T-helper 9 cell (primary cell): Measurements from ENCODE around the gene ATP2A3.

Experiments
- DNase-seq: peaks from one replicate; pipeline ENCODE4 v3.0.0-alpha.2; 2020

The ATP2A3 gene

GRCh38 chr17:3888343-3889171, 75.7 kb downstream of the ATP2A3 start:
- DNase-seq = no peak

- no peak for DNase-seq
Observed at GRCh38 chr17:3887804-3888203, 76.4 kb downstream of the ATP2A3 start.

DNA sequence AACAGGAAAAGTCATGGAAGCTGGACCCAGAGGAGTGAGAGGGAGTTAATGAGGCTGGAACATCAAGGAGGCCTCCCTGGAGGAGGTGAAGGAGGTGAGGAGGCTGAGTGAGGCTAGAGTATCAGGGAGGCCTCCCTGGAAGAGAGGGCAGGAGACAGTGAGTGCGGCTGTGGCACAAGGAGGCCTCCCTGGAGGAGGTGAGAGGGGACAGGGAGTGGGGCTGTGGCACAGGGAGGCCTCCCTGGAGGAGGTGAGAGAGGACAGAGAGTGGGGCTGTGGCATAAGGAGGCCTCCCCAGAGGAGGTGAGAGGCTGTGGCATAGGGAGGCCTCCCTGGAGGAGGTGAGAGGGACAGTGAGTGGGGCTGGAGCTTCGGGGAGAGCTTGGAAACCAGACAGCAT, 76.8 kb downstream of the ATP2A3 start:
- DNase-seq = no peak

DNA sequence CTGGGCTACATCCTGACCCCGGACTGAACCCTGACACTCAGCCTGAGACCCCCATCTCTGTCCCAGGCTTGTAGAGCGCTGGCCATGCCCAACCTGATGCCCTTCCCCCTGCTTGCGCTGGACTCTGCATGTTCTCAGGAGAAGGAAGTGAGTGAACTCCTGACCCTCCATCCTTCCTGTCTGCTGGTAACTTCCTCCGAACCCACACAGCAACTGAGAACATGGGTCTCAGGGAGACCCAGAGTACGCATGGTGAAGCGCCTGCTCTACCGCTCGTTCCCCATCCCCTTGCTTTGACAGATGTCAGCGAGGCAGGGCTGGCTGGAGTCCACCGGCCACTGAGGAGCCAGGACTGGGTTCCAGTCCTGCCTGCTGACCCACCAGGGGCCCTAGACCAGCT, 77.5 kb downstream of the ATP2A3 start:
- DNase-seq = no peak

DNA sequence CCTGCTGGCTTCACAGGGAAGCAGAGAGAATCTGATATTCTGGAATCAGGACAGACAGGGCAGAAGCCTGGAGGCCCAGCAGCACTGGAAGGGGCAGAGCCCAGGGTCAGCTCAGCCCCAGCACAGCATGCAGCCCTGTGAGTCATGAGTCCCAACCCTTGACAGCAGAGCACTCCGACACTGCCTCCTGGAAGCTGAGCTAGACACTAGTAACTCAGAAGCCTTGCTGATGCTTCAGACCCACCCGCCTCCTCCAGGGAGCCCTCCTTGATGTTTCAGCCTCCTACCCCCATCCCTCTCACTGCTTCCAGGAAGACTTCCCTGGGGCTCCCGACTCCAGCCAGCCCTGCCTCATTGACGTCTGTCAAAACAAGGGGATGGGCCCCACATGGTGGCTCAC, 78.3 kb downstream of the ATP2A3 start:
- no peak for DNase-seq

DNA sequence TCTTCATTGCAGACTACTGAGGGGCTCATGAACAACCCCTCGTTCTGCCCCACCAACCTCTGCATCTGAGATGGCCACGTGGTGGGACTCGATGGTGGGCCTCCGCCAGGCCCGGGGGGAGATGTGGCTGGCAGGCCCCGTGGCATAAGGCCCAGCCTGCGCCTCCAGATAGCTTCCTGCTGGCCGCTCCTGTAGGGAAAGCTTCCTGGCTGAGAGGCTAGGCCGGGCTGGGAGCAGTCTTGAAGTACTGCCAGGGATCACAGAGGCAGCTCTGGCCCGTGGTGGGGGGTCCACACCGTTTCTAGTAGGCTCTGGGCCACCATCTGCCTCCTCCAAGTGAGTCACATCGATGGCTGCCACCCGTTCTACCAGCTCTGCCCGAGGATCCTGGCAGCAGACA, 79.0 kb downstream of the ATP2A3 start:
- no peak for DNase-seq

- no peak for DNase-seq
Observed at GRCh38 chr17:3884188-3884587, 80.0 kb downstream of the ATP2A3 start.

GRCh38 chr17:3882276-3882675, 82.0 kb downstream of the ATP2A3 start:
- no peak for DNase-seq

DNA sequence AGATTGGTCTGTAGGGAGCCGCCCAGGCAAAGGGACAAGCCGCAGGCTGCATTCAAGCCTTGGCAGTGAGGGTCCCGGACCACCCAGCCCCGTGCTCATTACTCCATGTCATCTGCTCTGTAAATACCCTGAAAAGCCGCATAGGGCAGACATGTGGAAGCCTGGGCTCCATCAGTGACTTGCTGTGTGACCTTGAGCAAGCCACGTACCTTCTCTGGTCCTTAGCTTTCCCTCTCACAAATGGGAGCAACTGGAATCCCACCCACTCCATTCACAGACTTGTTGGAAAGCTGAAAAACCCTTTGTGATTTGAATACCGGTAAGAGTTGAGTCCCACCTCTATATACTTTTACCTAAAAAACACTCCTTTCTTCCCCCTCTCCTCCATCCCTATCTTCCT, 83.3 kb downstream of the ATP2A3 start:
- no peak for DNase-seq

GRCh38 chr17:3879591-3880417, 84.4 kb downstream of the ATP2A3 start:
- no peak for DNase-seq

GRCh38 chr17:3879186-3879585, 85.1 kb downstream of the ATP2A3 start:
- DNase-seq = no peak

DNA sequence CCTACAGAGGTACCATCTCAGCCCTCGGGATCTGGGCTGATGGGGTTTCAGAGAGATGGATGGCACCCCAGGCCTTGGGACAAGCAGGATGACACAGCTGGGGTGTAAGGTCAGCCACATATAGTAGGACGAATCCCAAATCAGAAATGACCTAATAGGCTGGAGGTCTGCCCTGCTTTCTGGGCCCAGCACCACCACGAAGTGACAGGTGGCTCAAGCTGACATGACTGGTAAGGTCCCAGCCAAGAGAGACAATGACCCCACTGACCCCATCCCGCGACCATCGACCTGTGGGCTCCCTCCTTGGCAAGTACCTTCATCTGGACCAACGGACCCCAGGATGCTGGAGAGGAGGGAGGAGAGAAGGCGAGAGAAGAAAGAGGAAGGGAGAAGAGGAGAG, 87.0 kb downstream of the ATP2A3 start:
- no peak for DNase-seq

DNA sequence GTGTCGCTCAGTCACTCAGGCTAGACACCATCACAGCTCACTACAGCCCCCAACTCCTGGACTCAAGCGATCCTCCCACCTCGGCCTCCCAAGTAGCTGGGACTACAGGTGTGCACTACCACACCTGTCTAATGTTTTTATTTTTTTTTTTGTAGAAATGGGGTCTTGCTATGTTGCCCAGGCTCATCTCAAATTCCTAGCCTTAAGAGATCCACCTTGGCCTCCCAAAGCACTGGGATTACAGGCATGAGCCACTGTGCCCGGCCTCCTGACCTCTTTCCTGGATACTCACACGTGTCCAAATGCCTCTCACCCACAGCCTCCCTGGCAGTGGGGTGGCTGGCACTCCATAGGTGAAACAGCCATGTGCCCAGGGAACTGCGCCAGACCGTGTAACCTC, 88.9 kb downstream of the ATP2A3 start:
- no peak for DNase-seq
